ENCODE data around the gene NDE1.
"Not testable (repeated sequence)": the region's sequence is repeated elsewhere in the genome, so short reads cannot be mapped to it uniquely, and the experiment has no call there.

NDE1 gene

GRCh38 chr16:15652293-15653001 is 2.4 kb downstream of the NDE1 start:
- TF ChIP-seq CTCF (IDR thresholded peaks at IDR 0.05; ENCODE audit: low read depth, low read length), result no peak
- DNase-seq (ENCODE audit: low read depth in 2 of 2), result no peak
- no peak overlapping the region for H3K4me3 ChIP-seq (replicated peaks in 1 of 2; ENCODE audit: low read depth in 2 of 2, low read length in 2 of 2)

- peak; percentile 74 to 80 for DNase-seq (ENCODE audit: low read depth in 2 of 2)
- H3K4me3 ChIP-seq (replicated peaks in 1 of 2; ENCODE audit: low read depth in 2 of 2, low read length in 2 of 2), result no peak overlapping the region
- TF ChIP-seq CTCF (IDR thresholded peaks at IDR 0.05; ENCODE audit: low read depth, low read length), result no peak
Observed at GRCh38 chr16:15653227-15653626, 3.2 kb downstream of the NDE1 start.

- no peak for TF ChIP-seq CTCF (IDR thresholded peaks at IDR 0.05; ENCODE audit: low read depth, low read length)
- DNase-seq (ENCODE audit: low read depth in 2 of 2), result no peak
- no peak overlapping the region for H3K4me3 ChIP-seq (replicated peaks in 1 of 2; ENCODE audit: low read depth in 2 of 2, low read length in 2 of 2)
Observed at GRCh38 chr16:15654591-15654990, 4.5 kb downstream of the NDE1 start.

- H3K4me3 ChIP-seq (replicated peaks in 1 of 2; ENCODE audit: low read depth in 2 of 2, low read length in 2 of 2); DNase-seq (ENCODE audit: low read depth in 2 of 2): not testable (repeated sequence)
Observed at GRCh38 chr16:15655561-15655960, 5.5 kb downstream of the NDE1 start.

- H3K4me3 ChIP-seq (replicated peaks in 1 of 2; ENCODE audit: low read depth in 2 of 2, low read length in 2 of 2), result no peak overlapping the region
- no peak for DNase-seq (ENCODE audit: low read depth in 2 of 2)
- TF ChIP-seq CTCF (IDR thresholded peaks at IDR 0.05; ENCODE audit: low read depth, low read length), result no peak
Observed at GRCh38 chr16:15658149-15658548, 8.1 kb downstream of the NDE1 start.

GRCh38 chr16:15658556-15658955 is 8.5 kb downstream of the NDE1 start:
- no peak overlapping the region for H3K4me3 ChIP-seq (replicated peaks in 1 of 2; ENCODE audit: low read depth in 2 of 2, low read length in 2 of 2)
- no peak for DNase-seq (ENCODE audit: low read depth in 2 of 2)
- TF ChIP-seq CTCF (IDR thresholded peaks at IDR 0.05; ENCODE audit: low read depth, low read length), result no peak

- no peak overlapping the region for H3K4me3 ChIP-seq (replicated peaks in 1 of 2; ENCODE audit: low read depth in 2 of 2, low read length in 2 of 2)
- TF ChIP-seq CTCF (IDR thresholded peaks at IDR 0.05; ENCODE audit: low read depth, low read length), result no peak
- no peak for DNase-seq (ENCODE audit: low read depth in 2 of 2)
Observed at GRCh38 chr16:15660203-15660601, 10.2 kb downstream of the NDE1 start.

Measured in cardiac fibroblast (primary cell).